Activated naive CD4-positive, alpha-beta T cell treated with anti-CD3 and anti-CD28 coated beads for 36 hours (primary cell): ENCODE results near the gene KMT2C. TPM values are rescaled to one million over a fixed set of nuclear protein-coding genes. Genes with fewer than 3 reads are reported as not detected.
"Not testable (repeated sequence)": the region's sequence is repeated elsewhere in the genome, so short reads cannot be mapped to it uniquely, and the experiment has no call there.

Experiments used
- CTCF ChIA-PET: fragments of 350-600 bp; sonication (Branson Sonifier 250); formaldehyde crosslinking; loops from one replicate; lab custom pipeline; 2021; ENCODE audit warnings: antibody characterized with exemption; lab: Charles Lee
- DNase-seq: peaks from one replicate; pipeline ENCODE4 v3.0.0-alpha.2; 2020
- H3K27ac Mint-ChIP-seq: one replicate; pipeline ENCODE4 v1.8.0; 2021; ENCODE audit warnings: mild to moderate bottlenecking, mixed read lengths
- H3K27me3 Mint-ChIP-seq: one replicate; pipeline ENCODE4 v1.8.0; 2021; ENCODE audit warnings: low read depth, mixed read lengths
- H3K36me3 Mint-ChIP-seq: one replicate; pipeline ENCODE4 v1.8.0; 2021; ENCODE audit warnings: low read depth, mixed read lengths
- H3K4me1 Mint-ChIP-seq: one replicate; pipeline ENCODE4 v1.8.0; 2021; ENCODE audit warnings: low read depth, mixed read lengths
- H3K4me3 Mint-ChIP-seq: one replicate; pipeline ENCODE4 v1.8.0; 2021; ENCODE audit warnings: mild to moderate bottlenecking, moderate library complexity, mixed read lengths
- H3K9me3 Mint-ChIP-seq: one replicate; pipeline ENCODE4 v1.8.0; 2021; ENCODE audit warnings: mixed read lengths
- intact Hi-C: fragments of 100-400 bp; cut with micrococcal nuclease; formaldehyde crosslinking; loops from one replicate; pipeline ENCODE4 v1.15.1; 2023
- total RNA-seq, 2 experiments: library from RNA; stranded (reverse); gene quantifications; one replicate each; pipeline ENCODE4 v1.2.3, GENCODE V29; 2021

Gene KMT2C
- total RNA-seq, 2 experiments from 2014 or later, result 33.8 to 36.1 TPM

DNA sequence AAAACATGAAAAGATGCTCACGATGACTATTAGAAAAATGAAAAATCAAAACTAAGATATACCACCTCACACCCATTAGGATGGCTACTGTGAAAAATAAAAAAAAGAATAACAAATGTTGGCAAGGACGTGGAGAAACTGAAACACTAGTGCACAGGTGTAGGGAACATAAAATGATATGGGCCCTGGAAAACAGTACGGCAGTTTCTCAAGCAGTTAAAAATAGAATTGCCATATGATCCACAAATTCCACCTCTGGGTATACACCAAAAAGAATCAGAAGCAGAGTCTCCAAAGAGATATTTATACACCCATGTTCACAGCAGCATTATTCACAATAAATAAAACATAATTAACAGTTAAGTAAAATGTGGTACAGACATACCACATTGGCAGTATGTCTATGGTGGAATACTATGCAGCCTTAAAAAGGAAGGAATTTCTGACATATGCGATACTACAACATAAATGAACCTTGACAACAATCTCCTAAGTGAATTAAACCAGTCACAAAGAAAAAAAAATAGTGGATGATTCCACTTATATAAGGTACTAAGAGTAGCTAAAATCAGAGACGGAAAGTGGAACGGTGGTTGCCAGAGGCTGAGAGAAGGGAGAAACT is 69.7 kb downstream of the KMT2C start:
- peaks cover 56% of the 10 kb centered on the region for H3K4me1 Mint-ChIP-seq
- H3K36me3 Mint-ChIP-seq, result peaks cover 12% of the 10 kb centered on the region
- intact Hi-C loops, result no loop called here
- CTCF ChIA-PET, result no interaction called here
- no peak overlapping the region for H3K27ac Mint-ChIP-seq
- H3K27me3 Mint-ChIP-seq, result no peaks in the 10 kb centered on the region
- no peak overlapping the region for H3K4me3 Mint-ChIP-seq
- no peak for DNase-seq
- peaks cover 3% of the 10 kb centered on the region for H3K9me3 Mint-ChIP-seq

DNA sequence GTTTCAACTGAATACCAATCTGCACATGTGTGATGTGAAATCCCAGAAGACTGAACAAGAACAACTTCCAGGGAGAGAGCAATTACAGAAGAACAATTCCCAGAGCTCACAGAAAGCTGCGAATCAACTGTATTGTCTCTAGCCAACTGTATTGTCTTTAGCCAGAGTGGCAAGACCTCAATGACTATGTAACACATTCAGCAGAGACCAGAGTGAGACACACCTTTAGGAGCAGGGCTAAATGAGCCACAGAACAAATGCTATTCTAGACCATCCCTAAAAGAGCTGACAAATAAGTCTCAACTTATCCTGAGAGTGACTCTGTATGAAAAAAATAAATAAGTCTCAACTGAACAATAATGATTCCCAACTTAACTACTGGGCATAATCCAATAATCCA is 72.0 kb downstream of the KMT2C start:
- Mint-ChIP-seq H3K4me3 (no peak overlapping the region), H3K27ac (no peak overlapping the region)
- CTCF ChIA-PET, result interaction anchor here (0.5 kb wide), 1 partner anchor 31 kb away, joined by 3 read pairs; no protein-coding TSS in a partner anchor

DNA sequence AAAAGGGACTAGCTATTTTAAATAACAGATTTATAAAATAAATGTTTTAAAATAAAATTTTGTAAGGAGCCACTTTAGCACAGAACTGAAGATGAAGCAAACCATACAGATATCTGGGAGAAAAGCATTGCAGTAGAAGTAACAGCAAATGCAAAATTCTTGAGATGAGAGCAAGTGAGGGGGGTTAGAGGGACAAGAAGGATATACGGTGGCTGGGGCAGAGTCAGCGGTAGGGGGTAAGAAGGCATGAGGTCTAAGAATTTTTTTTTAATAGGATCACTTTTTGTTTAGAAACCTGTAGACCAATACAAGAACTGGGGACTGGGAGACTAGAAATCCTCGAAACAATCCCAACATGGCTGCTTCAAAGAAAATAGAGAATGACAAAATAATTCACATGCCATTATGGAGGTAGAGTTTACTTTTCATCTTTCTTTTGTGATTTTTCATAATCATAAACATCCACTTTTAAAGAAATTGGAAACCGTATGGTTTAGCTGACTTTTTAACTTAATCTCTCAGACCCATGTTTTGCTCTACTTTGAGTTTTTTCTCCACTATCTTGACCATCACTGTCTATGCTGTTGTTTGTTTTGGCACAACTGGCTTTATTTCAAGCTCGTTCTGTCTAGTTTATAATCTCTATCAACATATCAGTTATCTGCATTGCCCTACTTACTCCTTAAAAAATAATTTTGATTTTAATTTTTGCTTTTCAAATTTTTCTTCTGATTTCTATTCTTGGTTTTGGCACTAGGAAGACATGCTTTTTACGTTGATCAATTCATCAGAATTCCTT is 73.5 kb downstream of the KMT2C start:
- Mint-ChIP-seq H3K9me3 (peaks cover 3% of the 10 kb centered on the region), H3K27me3 (no peaks in the 10 kb centered on the region), H3K4me1 (peaks cover 38% of the 10 kb centered on the region), H3K36me3 (peaks cover 8% of the 10 kb centered on the region), H3K27ac (no peak overlapping the region), H3K4me3 (no peak overlapping the region)
- no peak for DNase-seq
- intact Hi-C loops, result no loop called here
- CTCF ChIA-PET, result no interaction called here

More for the DNA sequence above, 72.0 kb downstream of the KMT2C start:
- H3K4me1 Mint-ChIP-seq, result peaks cover 44% of the 10 kb centered on the region
- intact Hi-C loops, result no loop called here
- peaks cover 3% of the 10 kb centered on the region for H3K9me3 Mint-ChIP-seq
- DNase-seq, result no peak
- H3K36me3 Mint-ChIP-seq, result peaks cover 12% of the 10 kb centered on the region
- H3K27me3 Mint-ChIP-seq, result no peaks in the 10 kb centered on the region

DNA sequence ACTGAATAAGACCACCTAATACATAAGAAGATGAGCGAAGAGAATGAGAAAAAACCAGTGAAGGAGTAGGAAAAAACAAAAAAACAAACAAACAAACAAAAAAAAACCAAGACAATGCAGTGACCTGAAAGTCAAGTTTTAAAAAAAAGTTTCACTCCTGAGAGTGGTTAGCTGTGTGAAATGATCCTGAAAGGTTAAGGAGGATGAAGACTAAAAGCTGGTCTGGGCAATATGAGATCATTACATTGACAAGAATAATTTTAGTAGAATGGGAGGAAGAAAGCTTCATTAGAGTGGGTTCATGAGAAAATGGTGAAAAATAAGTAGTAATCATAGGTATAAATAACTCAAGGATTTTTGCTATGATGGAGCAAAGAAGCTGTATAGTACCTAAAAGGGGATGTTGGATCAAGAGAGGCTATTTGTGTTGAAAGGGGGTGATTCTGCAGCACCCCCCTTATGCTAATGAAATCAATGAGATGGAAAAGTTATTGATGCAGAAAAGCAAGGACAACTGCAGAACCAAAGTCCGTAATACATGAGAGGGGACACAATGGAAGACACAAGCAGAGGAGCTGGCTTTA is 80.2 kb downstream of the KMT2C start:
- intact Hi-C loops, result no loop called here
- CTCF ChIA-PET, result interaction anchor here (0.6 to 1.0 kb wide), 3 partner anchors 13 to 166 kb away, joined by 3 to 4 read pairs (median 3); no protein-coding TSS in a partner anchor

DNA sequence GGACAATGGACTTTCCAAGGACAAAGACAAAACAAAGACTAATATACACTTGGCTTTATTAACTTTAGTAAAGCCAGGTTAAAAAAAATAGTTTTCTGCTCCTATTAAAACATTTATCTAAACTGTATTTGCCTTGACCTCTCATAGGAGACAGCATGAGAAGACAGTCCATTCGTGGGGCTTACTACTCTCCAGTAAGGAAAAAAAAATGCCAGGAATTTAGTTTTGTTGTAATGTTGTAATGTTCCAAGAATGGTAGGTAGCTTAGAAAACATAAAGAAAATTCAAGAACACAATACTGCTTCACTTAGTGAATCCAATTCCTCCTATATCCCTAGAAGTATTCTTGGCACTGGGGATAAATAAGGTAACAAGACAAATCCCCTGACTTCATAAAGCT is 81.7 kb downstream of the KMT2C start:
- H3K36me3 Mint-ChIP-seq, result peaks cover 44% of the 10 kb centered on the region

More for the DNA sequence above, 80.2 kb downstream of the KMT2C start:
- Mint-ChIP-seq H3K27ac (peak overlapping the region; percentile 43), H3K9me3 (no peaks in the 10 kb centered on the region), H3K36me3 (peaks cover 38% of the 10 kb centered on the region), H3K27me3 (no peaks in the 10 kb centered on the region), H3K4me1 (peaks cover 8% of the 10 kb centered on the region), H3K4me3 (no peak overlapping the region)
- DNase-seq, result no peak

DNA sequence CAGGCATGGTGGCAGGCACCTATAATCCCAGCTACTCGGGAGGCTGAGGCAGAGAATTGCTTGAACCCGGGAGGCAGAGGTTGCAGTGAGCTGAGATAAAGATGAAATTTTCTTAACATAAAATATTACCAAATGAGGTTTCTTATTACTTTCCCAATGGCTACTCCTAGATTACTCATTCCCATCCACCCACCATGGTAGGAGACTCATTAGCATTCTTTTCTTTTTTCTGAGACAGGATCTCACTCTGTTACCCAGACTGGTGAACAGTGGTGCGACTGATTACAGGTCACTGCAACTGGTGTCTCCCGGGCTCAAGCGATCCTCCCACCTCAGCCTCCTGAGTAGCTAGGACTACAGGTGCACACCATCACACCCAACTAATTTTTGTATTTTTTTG is 82.5 kb downstream of the KMT2C start:
- H3K9me3 Mint-ChIP-seq, H3K27me3 Mint-ChIP-seq, H3K4me1 Mint-ChIP-seq, intact Hi-C loops, H3K27ac Mint-ChIP-seq, DNase-seq, H3K4me3 Mint-ChIP-seq: not testable (repeated sequence)
- CTCF ChIA-PET, result interaction anchor here (0.6 kb wide), 1 partner anchor 34 kb away, joined by 5 read pairs; no protein-coding TSS in a partner anchor
- peaks cover 50% of the 10 kb centered on the region for H3K36me3 Mint-ChIP-seq

More for the DNA sequence above, 81.7 kb downstream of the KMT2C start:
- intact Hi-C loops, result no loop called here
- H3K9me3 Mint-ChIP-seq, result peaks cover 1% of the 10 kb centered on the region
- no peak overlapping the region for H3K4me3 Mint-ChIP-seq
- CTCF ChIA-PET, result interaction anchor here (0.7 kb wide), 1 partner anchor 17 kb away, joined by 4 read pairs; no protein-coding TSS in a partner anchor
- H3K27me3 Mint-ChIP-seq, result no peaks in the 10 kb centered on the region
- peaks cover 8% of the 10 kb centered on the region for H3K4me1 Mint-ChIP-seq
- H3K27ac Mint-ChIP-seq, result no peak overlapping the region
- DNase-seq, result no peak

DNA sequence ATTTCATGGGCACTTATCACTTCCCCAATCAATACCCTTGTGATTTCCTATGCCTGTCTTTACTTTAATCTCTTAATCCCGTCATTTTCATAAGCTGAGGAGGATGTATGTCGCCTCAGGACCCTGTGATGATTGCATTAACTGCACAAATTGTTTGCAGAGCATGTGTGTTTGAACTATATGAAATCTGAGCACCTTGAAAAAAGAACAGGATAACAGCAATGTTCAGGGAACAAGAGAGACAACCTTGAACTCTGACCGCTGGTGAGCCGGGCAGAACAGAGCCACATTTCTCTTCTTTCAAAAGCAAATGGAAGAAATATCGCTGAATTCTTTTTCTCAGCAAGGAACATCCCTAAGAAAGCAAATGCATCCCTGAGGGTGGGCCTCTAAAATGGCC is 84.1 kb downstream of the KMT2C start:
- CTCF ChIA-PET, result interaction anchor here (1.7 kb wide), 1 partner anchor 15 kb away, joined by 4 read pairs; no protein-coding TSS in a partner anchor
- H3K27ac Mint-ChIP-seq, H3K27me3 Mint-ChIP-seq, intact Hi-C loops, DNase-seq, H3K4me1 Mint-ChIP-seq, H3K9me3 Mint-ChIP-seq, H3K4me3 Mint-ChIP-seq: not testable (repeated sequence)
- peaks cover 57% of the 10 kb centered on the region for H3K36me3 Mint-ChIP-seq

DNA sequence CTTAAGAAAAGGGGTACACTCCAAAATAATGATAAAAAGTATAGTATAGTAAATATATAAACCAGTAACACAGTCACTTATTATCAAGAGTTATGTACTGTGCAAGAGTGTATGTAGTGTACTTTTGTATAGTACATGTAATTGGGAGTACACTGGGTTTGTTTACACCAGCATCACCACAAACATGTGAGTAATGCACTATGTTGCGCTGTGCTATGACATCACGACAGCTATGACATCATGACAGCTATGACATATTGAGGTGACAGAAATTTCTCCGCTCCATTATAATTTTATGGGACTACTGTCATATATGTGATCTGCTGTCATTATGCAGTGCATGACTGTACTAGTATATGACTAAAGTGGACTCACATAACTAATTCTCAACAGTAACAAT is 84.6 kb downstream of the KMT2C start:
- H3K27ac Mint-ChIP-seq, result no peak overlapping the region
- H3K36me3 Mint-ChIP-seq, result peaks cover 57% of the 10 kb centered on the region
- H3K4me1 Mint-ChIP-seq, result peaks cover 8% of the 10 kb centered on the region
- CTCF ChIA-PET, result interaction anchor here (1.7 kb wide), 1 partner anchor 14 kb away, joined by 4 read pairs; no protein-coding TSS in a partner anchor
- H3K27me3 Mint-ChIP-seq, result no peaks in the 10 kb centered on the region
- H3K4me3 Mint-ChIP-seq, result no peak overlapping the region
- intact Hi-C loops, result no loop called here
- H3K9me3 Mint-ChIP-seq, result peaks cover 7% of the 10 kb centered on the region
- no peak for DNase-seq

DNA sequence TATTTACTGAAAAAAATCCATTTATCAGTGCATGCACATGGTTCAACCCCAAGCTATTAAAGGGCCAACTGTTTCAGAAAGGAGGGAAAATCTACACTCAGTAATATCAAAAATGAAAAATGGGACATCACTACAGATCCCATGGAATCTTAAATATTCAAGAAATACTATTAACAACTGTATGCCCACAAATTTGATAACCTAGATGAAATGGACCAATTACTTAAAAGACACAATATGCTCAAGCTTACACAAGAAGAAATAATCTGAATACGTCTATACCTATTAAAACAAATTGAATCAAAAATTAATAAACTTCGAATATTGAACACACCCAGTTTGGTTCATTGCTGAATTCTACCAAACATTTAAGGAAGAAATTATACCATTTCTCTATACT is 87.9 kb downstream of the KMT2C start:
- intact Hi-C loops, result no loop called here
- Mint-ChIP-seq H3K4me3 (no peak overlapping the region), H3K27me3 (no peaks in the 10 kb centered on the region), H3K9me3 (peaks cover 7% of the 10 kb centered on the region), H3K4me1 (peaks cover 12% of the 10 kb centered on the region), H3K36me3 (peaks cover 34% of the 10 kb centered on the region), H3K27ac (no peak overlapping the region)
- CTCF ChIA-PET, result no interaction called here
- DNase-seq, result no peak

DNA sequence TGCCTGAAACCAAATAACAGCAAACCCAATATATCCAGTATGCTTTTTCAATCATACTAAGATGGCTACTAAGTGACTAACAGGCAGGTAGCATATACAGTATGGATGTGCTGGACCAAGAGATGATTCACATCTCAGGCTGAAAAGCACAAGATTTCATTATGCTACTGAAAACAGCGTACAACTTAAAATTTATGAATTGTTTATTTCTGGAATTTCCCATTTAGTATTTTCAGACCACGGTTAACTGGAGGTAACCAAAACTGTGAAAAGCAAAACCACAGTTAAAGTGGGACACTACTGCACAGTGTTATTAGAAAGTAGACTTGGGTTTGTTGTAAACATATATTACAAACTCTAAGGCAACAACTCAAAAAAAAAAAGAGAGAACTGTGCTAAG is 91.5 kb downstream of the KMT2C start:
- Mint-ChIP-seq H3K27me3 (no peaks in the 10 kb centered on the region), H3K36me3 (peaks cover 15% of the 10 kb centered on the region), H3K4me1 (peaks cover 19% of the 10 kb centered on the region), H3K9me3 (peaks cover 7% of the 10 kb centered on the region), H3K4me3 (no peak overlapping the region), H3K27ac (no peak overlapping the region)
- intact Hi-C loops, result no loop called here
- CTCF ChIA-PET, result no interaction called here
- no peak for DNase-seq

DNA sequence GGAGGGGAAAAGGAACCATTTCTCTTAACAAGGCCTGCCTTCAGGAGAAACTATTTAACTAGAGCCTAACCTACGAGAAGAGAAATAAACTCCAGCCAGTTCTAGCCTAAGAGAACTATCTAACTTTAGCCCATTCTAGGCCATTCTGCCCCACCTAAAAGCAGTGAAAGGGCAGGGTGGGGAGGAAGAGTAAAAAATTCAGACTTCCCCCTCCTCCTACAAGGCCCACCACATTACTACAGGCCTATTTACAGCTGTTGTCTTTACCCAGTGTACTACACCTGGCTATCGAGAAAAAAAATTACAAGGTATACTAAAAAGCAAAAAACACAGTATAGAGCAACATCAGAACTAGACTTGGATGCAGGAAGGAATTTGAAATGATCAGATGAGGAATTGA is 93.0 kb downstream of the KMT2C start:
- Mint-ChIP-seq H3K27ac (no peak overlapping the region), H3K4me3 (no peak overlapping the region), H3K36me3 (peaks cover 4% of the 10 kb centered on the region), H3K27me3 (no peaks in the 10 kb centered on the region), H3K4me1 (peaks cover 25% of the 10 kb centered on the region), H3K9me3 (no peaks in the 10 kb centered on the region)
- intact Hi-C loops, result no loop called here
- CTCF ChIA-PET, result interaction anchor here (1.0 kb wide), 1 partner anchor 13 kb away, joined by 3 read pairs; no protein-coding TSS in a partner anchor
- no peak for DNase-seq

DNA sequence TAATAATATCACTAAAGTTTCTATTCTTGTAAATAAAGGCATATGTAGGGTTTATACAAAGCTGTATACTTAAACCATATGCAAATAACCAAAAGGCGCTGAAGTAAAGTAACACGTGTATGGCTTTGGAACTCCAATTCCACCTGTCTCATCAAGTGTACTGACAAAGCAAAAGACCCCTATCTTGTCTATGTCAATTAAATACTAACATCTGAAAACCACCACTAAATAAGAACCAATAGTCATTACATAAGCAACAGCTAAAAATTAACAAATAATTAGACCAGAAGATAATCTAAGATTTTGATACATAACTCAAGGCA is 93.9 kb downstream of the KMT2C start:
- CTCF ChIA-PET, result interaction anchor here (0.9 to 1.3 kb wide), 2 partner anchors 11 to 92 kb away, joined by 3 read pairs; no protein-coding TSS in a partner anchor
- no peak overlapping the region for H3K4me3 Mint-ChIP-seq
- H3K27ac Mint-ChIP-seq, result no peak overlapping the region
- H3K4me1 Mint-ChIP-seq, result peaks cover 34% of the 10 kb centered on the region
- intact Hi-C loops, result no loop called here
- no peaks in the 10 kb centered on the region for H3K9me3 Mint-ChIP-seq
- DNase-seq, result no peak
- H3K27me3 Mint-ChIP-seq, result no peaks in the 10 kb centered on the region
- no peaks in the 10 kb centered on the region for H3K36me3 Mint-ChIP-seq
